ENCODE results near the gene RNF208. TPM values are rescaled to one million over a fixed set of nuclear protein-coding genes. Genes with fewer than 3 reads are reported as not detected.

The RNF208 gene
- total and polyA plus RNA-seq, 12 donors, result 1.1 to 90.5 (median 12.1) TPM

DNA sequence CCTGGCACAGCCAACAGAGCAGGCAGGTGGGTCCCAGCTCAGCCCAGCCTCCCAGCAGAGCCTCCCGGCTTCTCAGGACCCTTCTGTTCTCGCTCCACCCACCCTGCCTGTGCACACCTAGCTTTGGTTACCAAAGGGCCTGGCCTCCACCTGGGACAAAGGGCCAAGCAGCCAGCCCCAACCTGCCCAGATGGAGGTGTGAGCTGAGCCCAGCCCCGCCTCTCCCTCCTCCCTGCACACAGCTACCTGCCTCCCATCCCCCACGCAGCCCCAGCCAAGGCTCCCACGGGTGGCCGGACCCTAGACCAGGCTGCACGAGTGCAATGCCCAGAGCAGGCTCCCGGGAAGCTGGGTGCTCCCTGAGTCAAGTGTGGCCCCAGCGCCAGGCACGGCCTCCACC, 27.1 kb downstream of the RNF208 start:
- Histone ChIP-seq H3K4me1 (replicated peaks in 1 of 2) (peaks cover 3 to 29% of the 10 kb centered on the region in 2 donors), H3K27me3 (no peaks in the 10 kb centered on the region), H3K4me3 (no peak overlapping the region), H3K36me3 (replicated peaks in 1 of 2) (peaks cover 0 to 22% of the 10 kb centered on the region in 2 donors), H3K27ac (no peak overlapping the region), H3K9me3 (replicated peaks in 1 of 3) (no peaks in the 10 kb centered on the region)
- TF ChIP-seq POLR2A (IDR thresholded peaks at IDR 0.05), result no peak
- TF ChIP-seq, protein P1, sequence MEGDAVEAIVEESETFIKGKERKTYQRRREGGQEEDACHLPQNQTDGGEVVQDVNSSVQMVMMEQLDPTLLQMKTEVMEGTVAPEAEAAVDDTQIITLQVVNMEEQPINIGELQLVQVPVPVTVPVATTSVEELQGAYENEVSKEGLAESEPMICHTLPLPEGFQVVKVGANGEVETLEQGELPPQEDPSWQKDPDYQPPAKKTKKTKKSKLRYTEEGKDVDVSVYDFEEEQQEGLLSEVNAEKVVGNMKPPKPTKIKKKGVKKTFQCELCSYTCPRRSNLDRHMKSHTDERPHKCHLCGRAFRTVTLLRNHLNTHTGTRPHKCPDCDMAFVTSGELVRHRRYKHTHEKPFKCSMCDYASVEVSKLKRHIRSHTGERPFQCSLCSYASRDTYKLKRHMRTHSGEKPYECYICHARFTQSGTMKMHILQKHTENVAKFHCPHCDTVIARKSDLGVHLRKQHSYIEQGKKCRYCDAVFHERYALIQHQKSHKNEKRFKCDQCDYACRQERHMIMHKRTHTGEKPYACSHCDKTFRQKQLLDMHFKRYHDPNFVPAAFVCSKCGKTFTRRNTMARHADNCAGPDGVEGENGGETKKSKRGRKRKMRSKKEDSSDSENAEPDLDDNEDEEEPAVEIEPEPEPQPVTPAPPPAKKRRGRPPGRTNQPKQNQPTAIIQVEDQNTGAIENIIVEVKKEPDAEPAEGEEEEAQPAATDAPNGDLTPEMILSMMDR (IDR thresholded peaks at IDR 0.05), result no peak
- DNase-seq, result no peak
- WGBS, 4 donors, result 80 to 89% (median 80%) methylated on average over 3 to 10 of the region's 10 CpGs; no CpG with 5 or more reads in 1 of the 4 donors
- intact Hi-C loops (cut with DNase I), result no loop called here

DNA sequence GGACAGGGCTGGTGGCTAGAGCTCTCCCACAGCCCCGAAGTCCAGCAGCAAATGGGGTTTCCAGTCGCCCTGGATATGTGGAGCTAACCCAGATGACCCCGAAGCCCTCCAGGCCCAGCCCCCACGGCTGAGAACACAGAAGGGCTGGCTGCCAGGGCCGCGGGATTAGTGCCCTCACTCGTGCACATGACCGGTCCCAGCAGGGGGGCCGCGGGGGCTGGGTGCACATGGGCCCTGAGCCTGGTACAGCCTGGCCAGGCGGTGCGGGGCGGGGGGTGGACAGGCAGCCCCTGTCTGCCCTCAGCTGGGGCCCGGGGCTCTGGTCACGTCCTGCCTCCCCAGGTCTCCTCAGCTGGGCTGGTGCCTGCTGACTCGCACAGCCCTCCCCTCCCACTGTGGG, 27.7 kb downstream of the RNF208 start:
- WGBS, 4 donors, result 45 to 63% (median 58%) methylated on average over 2 to 16 of the region's 16 CpGs
- peaks cover 8 to 31% of the 10 kb centered on the region in 2 donors for H3K4me1 ChIP-seq (replicated peaks in 1 of 2)

DNA sequence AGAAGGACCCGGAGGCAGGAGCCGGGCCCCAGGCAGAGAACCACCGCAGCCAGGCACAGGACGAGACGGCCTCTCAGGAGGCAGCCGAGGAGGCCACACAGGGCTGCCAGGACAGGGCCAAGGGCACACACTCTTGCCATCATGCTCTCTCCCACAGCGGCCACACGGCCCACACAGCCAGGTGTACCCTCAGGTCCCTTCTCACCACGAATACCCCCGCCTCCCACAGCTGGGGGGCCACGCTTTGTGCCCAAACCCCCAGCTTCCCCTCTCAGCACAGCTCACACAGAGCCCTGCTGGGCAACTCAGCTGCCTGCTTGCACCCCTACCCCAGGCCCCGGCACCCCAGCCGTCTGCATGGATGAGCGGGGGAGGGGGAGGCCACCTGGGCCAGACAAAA, 28.3 kb downstream of the RNF208 start:
- intact Hi-C loops (cut with DNase I), result no loop called here
- 78 to 90% (median 80%) methylated on average over 9 to 14 of the region's 14 CpGs; no CpG with 5 or more reads in 1 of the 4 donors for WGBS, 4 donors
- Histone ChIP-seq H3K4me1 (replicated peaks in 1 of 2) (peaks cover 11 to 29% of the 10 kb centered on the region in 2 donors), H3K27me3 (no peaks in the 10 kb centered on the region), H3K36me3 (replicated peaks in 1 of 2) (peaks cover 0 to 24% of the 10 kb centered on the region in 2 donors), H3K27ac (no peak overlapping the region), H3K9me3 (replicated peaks in 1 of 3) (no peaks in the 10 kb centered on the region), H3K4me3 (no peak overlapping the region)
- TF ChIP-seq, protein P1 (IDR thresholded peaks at IDR 0.05), result no peak
- no peak for DNase-seq

More for the DNA sequence above, 27.7 kb downstream of the RNF208 start:
- Histone ChIP-seq H3K4me3 (no peak overlapping the region), H3K36me3 (replicated peaks in 1 of 2) (peaks cover 0 to 24% of the 10 kb centered on the region in 2 donors), H3K9me3 (replicated peaks in 1 of 3) (no peaks in the 10 kb centered on the region), H3K27ac (no peak overlapping the region), H3K27me3 (no peaks in the 10 kb centered on the region)
- no peak for TF ChIP-seq POLR2A (IDR thresholded peaks at IDR 0.05)
- TF ChIP-seq, protein P1 (IDR thresholded peaks at IDR 0.05), result no peak
- intact Hi-C loops (cut with DNase I), result no loop called here
- peak in 2 of 7 donors; percentile 21 to 68 for DNase-seq

DNA sequence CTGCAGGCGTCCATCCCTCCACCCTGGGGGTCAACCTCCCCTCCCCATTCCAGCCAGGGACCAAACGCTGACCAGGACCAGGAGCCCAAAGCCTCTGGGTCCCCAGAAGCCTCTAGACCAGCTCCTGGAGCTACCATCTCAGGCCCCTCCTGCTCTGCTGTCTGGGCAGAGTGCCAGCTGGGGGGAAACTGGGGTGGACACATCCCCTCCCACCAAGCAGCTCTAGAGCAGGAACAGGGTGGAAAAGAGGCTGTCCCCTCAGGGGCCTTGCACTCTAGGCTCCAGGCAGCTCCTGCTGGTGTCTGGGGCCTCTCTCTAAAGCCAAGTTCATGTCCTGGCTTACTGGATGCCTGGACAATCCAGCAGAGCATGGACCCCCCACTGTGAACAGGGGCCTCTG, 29.2 kb downstream of the RNF208 start:
- intact Hi-C loops (cut with DNase I), result no loop called here
- Histone ChIP-seq H3K27me3 (no peaks in the 10 kb centered on the region), H3K4me1 (replicated peaks in 1 of 2) (peaks cover 11 to 20% of the 10 kb centered on the region in 2 donors), H3K27ac (no peak overlapping the region), H3K9me3 (replicated peaks in 1 of 3) (no peaks in the 10 kb centered on the region), H3K4me3 (no peak overlapping the region), H3K36me3 (replicated peaks in 1 of 2) (peaks cover 0 to 24% of the 10 kb centered on the region in 2 donors)
- WGBS, 4 donors, result 84% methylated on average over 2 of the region's 2 CpGs; no CpG with 5 or more reads in 2 of the 4 donors
- TF ChIP-seq, protein P1 (IDR thresholded peaks at IDR 0.05), result no peak
- TF ChIP-seq POLR2A (IDR thresholded peaks at IDR 0.05), result no peak
- DNase-seq, result no peak

Measured in adrenal gland (tissue), 12 donors.